ENCODE data around the gene IFT27.

Gene IFT27

DNA sequence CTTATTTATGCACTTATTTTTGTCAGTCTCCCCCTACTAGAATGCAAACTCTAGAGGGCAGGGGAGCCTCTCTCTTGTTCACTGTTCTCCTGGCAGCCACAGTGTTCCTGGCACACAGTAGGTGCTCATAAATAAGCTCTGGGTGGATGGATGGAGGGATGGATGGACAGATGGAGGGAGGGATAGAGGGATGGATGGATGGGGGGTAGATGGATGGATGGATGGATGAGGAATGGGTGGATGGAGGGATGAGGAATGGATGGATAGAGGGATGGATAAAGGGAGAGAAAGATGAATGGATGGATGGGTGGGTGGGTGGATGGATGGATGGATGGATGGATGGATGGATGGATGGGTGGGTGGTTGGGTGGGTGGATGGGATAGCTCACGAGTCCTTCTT lies 27.4 kb upstream of the IFT27 start:
- Histone ChIP-seq H3K4me1 (no peaks in the 10 kb centered on the region), H3K9me3 (no peaks in the 10 kb centered on the region), H3K4me3 (ENCODE audit: low read depth, low read length) (no peak overlapping the region), H3K27me3 (peaks cover 17% of the 10 kb centered on the region), H3K36me3 (no peaks in the 10 kb centered on the region)
- TF ChIP-seq, protein P1, sequence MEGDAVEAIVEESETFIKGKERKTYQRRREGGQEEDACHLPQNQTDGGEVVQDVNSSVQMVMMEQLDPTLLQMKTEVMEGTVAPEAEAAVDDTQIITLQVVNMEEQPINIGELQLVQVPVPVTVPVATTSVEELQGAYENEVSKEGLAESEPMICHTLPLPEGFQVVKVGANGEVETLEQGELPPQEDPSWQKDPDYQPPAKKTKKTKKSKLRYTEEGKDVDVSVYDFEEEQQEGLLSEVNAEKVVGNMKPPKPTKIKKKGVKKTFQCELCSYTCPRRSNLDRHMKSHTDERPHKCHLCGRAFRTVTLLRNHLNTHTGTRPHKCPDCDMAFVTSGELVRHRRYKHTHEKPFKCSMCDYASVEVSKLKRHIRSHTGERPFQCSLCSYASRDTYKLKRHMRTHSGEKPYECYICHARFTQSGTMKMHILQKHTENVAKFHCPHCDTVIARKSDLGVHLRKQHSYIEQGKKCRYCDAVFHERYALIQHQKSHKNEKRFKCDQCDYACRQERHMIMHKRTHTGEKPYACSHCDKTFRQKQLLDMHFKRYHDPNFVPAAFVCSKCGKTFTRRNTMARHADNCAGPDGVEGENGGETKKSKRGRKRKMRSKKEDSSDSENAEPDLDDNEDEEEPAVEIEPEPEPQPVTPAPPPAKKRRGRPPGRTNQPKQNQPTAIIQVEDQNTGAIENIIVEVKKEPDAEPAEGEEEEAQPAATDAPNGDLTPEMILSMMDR (IDR thresholded peaks at IDR 0.05; ENCODE audit: low read depth, low read length), result no peak
- no peak for DNase-seq

DNA sequence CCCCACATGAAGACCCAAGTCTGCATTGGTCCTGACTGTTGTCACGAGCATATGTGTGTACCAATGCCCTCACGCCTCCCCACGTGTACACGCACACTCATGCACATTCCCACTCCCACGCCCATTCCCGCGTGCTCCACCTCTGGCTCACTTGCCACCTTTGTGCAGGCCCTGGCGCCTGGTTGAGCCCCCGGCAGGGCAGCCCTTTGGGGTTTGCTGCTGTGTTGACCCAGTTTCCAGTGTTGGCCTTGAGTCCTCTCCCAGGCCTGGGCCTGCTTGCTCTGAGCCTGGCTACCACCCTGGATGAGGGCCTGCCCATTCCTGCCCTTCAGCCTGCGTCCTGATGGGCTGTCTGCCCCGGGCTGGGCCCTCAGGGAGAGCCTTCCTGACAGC lies 22.8 kb upstream of the IFT27 start:
- Histone ChIP-seq H3K4me3 (ENCODE audit: low read depth, low read length) (no peak overlapping the region), H3K4me1 (no peaks in the 10 kb centered on the region), H3K9me3 (no peaks in the 10 kb centered on the region), H3K27me3 (peaks cover 13% of the 10 kb centered on the region; the same call in 1 of the 2 replicates), H3K36me3 (no peaks in the 10 kb centered on the region)
- TF ChIP-seq, protein P1 (IDR thresholded peaks at IDR 0.05; ENCODE audit: low read depth, low read length), result no peak
- DNase-seq, result no peak

DNA sequence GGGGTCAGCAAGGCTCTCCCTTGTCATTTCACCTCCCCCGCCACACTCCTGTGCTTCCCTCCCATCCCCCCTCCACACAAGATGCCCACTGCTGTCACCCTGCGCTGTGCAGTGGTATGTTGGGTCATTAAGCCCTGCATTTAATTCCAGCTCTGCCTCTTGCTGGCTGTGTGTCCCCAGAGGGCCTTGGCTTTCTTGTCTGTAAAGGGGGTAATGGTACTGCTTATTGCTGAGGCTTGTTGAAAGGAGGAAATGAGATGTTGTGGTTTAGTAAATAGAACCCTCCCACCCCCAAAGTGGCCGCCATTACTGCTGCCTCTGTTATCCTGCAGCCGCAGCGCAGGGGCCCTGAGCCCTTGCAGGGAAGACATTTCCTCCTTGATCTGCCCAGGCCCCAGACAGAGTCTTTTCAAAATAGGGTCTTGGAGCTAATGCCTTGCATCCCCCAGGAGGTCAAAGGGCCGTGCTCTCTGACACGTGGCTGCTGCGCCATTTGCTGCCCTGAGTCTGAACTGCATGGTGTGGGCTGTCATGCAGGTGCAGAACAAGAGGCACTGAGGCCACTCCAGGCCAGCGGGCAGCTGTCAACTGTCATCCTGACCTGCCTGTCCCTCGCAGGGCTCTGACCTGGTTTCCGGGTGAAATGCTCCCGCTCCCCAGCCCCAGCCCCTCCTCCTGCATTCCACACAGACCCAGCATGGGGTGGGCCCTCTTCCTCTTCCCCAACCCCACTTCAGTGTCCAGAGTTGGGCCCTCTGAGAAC lies 22.2 kb upstream of the IFT27 start:
- TF ChIP-seq, protein P1 (IDR thresholded peaks at IDR 0.05; ENCODE audit: low read depth, low read length), result no peak
- DNase-seq, result no peak
- no peak overlapping the region for H3K4me3 ChIP-seq (ENCODE audit: low read depth, low read length)
- no peaks in the 10 kb centered on the region for H3K4me1 ChIP-seq
- peaks cover 13% of the 10 kb centered on the region; the same call in 1 of the 2 replicates for H3K27me3 ChIP-seq
- H3K36me3 ChIP-seq, result no peaks in the 10 kb centered on the region
- no peaks in the 10 kb centered on the region for H3K9me3 ChIP-seq

DNA sequence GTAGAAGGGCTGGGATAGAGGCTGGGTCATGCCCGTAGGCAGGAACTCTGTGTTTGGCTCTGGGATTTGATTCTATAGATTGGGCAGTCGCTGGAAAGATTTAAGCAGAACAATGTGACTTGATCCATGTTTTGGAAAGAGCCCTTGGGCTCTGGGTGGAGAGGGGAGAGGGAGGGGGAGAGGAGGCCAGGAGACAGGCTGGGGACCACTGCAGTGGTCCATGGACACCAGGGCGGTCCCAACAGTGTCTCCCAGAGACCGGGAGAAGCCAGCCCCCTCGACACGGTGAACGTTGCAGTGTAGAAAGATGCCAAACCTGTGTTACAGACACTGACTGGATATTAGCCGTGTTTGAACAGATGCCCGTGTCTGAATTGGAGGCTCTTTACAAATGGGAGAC lies 21.5 kb upstream of the IFT27 start:
- Histone ChIP-seq H3K27me3 (peaks cover 13% of the 10 kb centered on the region; the same call in 1 of the 2 replicates), H3K4me3 (ENCODE audit: low read depth, low read length) (no peak overlapping the region), H3K4me1 (no peaks in the 10 kb centered on the region), H3K9me3 (no peaks in the 10 kb centered on the region), H3K36me3 (no peaks in the 10 kb centered on the region)
- DNase-seq, result no peak
- TF ChIP-seq, protein P1 (IDR thresholded peaks at IDR 0.05; ENCODE audit: low read depth, low read length), result no peak

DNA sequence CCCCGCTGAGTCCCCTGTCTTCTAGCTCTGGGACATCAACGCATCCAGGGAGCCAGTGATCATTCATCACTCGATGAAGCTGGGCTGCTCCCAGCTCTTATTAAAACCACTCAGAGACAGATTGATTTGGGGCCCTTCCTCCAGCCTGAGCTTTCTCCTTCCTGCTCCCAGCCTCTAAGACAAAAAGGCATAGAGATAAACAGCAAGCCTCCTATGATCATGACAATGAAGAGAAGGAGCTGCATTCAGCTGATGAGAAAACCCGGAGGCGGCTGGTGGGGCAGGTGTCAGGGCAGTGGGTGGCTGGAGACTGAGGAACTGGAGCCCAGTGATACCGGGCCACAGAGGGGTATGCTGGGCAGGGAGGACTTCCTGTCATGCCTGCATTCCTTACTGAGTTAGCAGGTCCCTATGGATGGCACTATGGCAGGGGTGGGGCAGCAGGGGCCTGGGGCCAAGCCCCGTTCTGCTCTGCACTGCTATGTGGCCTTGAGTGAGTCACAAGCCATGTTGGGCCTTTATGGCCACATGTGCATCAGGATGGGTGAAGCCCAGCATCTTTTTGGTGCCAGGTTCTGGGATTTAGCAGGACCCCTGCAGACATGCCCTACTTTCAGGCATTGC lies 20.7 kb upstream of the IFT27 start:
- Histone ChIP-seq H3K4me3 (ENCODE audit: low read depth, low read length) (no peak overlapping the region), H3K9me3 (no peaks in the 10 kb centered on the region), H3K36me3 (no peaks in the 10 kb centered on the region), H3K27me3 (peaks cover 10% of the 10 kb centered on the region; the same call in 1 of the 2 replicates), H3K4me1 (no peaks in the 10 kb centered on the region)
- TF ChIP-seq, protein P1 (IDR thresholded peaks at IDR 0.05; ENCODE audit: low read depth, low read length), result no peak
- DNase-seq, result no peak

DNA sequence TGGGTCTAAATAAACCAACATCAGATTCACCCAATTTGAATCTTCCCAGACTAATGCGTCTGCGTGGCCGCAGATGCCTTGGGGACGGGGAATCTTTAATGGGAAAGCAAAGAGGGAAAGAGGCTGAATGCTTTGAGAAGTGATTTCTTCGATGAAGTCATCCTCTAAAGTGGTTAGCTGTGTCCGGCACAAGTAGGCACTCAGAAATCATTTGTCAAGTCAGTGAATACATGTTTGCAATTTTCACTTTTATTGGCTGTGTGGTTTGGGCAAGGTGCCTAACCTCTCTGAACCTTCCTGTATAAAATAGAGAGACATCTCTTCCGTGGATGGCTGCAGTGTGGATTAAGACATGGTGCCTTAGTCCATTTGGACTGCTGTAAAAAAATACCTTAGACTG lies 19.7 kb upstream of the IFT27 start:
- TF ChIP-seq, protein P1 (IDR thresholded peaks at IDR 0.05; ENCODE audit: low read depth, low read length), result no peak
- no peak for DNase-seq
- H3K36me3 ChIP-seq, result no peaks in the 10 kb centered on the region
- no peak overlapping the region for H3K4me3 ChIP-seq (ENCODE audit: low read depth, low read length)
- H3K4me1 ChIP-seq, result no peaks in the 10 kb centered on the region
- no peaks in the 10 kb centered on the region for H3K9me3 ChIP-seq
- peaks cover 12% of the 10 kb centered on the region for H3K27me3 ChIP-seq
